H4 (cell line): Measurements from ENCODE around the gene PHF13. TPM values are rescaled to one million over a fixed set of nuclear protein-coding genes. Genes with fewer than 3 reads are reported as not detected.

Experiments
- DNase-seq: peaks from one replicate; pipeline ENCODE4 v3.0.0-alpha.2; 2015; ENCODE audit warnings: low spot score
- total RNA-seq: library from RNA; depleted of rRNA; stranded (reverse); fragments of >200 nt; shearing (Covaris generic); gene quantifications from 2 replicates; pipeline ENCODE4 v1.2.3, GENCODE V29; 2014

Gene PHF13
- total RNA-seq, 1 experiment from 2014 or later: 7.8 TPM

DNA sequence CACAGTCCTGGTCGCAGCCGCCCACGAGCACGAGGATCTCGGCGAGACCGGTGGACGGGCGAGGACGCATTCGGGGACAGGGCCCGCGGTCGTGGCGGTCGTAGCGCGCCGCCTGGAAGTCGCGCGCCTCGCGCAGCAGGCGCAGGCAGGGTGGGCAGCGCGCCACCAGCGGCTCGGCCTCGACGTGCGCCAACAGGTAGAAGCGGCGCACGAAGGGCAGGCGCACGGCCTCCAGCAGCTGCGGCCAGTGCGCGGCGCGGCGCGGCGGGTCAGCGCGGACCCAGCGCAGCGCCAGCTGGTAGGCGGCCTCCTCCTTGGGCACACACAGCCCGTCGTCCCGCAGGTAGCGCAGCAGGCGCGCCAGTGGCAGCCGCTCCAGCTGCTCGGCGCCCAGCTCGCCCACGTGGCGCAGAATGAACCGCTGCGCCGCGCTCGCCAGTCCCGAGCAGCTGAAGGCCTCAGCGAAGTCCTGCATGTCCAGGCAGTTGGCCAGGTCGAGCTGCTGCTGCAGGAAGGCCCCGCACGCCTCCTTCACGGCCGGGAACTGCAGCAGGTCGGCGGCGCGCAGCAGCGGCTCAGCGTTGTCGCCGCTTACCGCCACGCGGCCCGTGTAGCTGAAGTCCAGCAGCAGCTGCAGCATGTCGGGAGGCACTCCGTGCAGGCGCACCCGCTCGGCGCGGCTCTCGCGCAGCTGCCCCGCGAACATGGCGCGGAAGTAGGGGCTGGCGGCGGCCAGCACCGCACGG lies 11.4 kb upstream of the PHF13 start:
- DNase-seq: no peak

DNA sequence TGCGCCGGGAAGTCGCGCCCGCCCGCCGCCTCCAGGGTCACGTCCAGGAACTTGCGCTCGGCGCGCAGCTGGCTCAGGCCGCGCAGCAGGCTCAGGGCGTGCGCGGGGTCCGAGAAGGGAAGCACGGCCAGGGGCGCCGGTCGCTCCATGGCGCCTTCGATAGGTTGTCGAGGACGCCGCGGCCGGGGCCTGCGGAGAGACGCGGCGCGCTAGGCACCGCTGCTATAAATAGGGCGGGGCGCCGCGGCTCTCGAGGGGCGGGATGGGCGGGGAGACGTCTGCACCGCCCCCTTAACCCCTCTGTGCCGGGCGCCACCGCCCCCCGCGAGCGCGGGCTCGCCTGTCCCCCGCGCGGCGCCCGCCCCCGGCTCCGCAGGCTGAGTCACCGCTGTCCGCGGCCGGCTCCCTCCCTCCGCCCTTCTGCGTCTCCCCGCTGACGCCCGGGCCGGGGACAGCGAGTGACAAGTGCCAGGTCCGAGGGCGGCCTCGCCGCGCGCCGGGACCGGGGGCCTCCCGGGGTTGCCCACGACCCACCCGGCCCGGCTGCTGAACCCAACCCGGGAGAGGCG lies 10.8 kb upstream of the PHF13 start, which contains the start of gene KLHL21:
TSS of gene KLHL21 (minus strand) at position 201 of the 569 bp plus-strand sequence. CDS start at position 149, 52 bp downstream.
- peak; percentile 59 for DNase-seq

DNA sequence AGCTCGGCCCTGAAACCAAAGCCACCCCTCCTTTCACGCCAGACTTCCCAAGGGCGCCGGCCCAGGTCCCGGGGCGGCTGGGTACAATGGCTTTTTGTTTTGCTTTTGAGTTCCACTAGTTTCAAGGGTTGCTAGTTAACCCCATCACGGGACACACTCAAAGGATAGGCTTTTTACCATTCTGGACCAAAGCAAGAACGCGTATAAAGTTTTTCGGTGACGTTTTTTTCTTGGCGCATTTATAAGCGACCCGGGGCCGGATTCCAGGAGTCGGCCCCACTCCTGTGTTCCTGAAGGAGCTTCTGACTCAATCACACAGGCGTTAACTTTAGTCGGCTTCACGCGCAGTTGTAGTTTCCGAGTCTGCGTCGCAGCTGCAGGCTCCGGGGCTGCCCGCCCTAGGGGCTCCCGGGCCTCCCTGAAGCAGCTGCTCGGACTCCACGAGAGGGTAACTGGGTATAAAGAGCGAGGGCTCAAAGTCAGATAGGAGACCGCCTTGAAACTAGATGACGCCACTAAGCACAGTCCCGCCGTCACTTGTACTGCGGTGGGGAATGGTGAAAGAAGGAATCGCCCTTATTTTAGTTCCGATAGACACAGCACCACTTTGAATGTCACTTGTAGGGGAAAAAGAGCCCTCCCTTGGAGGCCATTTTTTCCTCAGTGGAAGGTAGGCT lies 10.2 kb upstream of the PHF13 start:
- DNase-seq: no peak

DNA sequence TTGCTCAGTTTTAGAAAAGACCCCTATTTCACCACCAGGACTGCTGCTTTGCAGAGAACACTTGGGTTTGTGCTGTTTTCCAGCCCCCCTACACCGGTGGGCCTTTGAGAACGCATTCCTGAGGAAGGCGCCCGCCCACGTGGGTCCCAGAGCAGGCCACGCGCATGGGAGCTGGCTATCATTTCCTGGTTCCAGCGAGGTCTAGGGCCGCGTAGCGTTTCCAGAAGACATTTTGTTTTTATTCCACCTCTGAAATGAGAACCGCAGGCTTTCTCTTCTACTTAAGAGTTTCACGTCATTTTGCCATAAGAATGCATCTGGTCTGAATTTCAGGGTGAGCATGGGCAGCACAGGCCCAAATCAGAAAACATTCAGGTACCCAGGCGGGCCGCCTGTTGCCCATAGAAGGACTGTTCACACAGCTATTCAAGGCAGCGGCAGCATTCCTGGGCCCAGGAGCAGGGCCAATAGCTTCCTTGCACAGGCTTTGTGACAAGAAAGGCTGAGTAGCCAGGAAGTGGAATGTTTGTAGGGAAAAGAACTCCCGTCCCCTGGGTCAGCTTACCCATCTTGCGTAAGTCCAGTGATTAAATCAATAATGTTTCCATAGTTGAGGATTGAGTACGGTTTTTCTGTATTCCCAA lies 9.5 kb upstream of the PHF13 start:
- no peak for DNase-seq

DNA sequence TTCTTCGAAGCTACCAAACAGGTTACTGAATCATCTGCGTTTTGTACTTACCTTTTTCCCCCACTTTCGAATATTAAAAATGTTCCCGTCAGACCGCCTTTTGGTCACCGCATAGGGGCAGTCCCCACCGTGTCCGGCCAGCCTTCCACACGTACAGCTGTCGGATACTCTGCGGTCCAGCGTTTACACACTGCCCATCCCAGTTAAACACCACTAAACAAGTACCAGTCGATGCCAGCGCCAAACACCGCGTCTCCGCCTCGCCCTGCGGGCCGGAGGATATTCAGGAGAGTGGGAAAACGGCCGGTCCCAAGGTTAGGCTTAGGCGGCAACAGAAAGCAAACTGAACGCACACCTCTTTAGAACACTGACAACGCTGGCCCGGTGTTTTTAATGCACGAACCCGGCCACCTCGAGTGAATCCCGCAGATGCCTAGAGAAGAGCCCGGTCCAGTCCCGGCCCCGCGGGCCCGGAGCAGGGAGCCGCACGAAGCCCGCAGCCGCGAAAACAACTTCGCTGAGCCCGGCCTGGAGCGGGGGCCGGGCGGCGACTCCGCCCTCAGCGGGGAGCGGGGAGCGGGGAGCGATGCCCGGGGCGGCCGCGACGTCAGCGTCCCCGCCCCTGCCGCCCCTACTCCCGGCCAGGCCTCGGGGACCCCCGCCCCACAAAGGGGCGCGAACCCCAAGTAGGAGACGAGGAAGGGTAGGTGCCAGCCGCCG lies 730 bp upstream of the PHF13 start:
- no peak for DNase-seq

DNA sequence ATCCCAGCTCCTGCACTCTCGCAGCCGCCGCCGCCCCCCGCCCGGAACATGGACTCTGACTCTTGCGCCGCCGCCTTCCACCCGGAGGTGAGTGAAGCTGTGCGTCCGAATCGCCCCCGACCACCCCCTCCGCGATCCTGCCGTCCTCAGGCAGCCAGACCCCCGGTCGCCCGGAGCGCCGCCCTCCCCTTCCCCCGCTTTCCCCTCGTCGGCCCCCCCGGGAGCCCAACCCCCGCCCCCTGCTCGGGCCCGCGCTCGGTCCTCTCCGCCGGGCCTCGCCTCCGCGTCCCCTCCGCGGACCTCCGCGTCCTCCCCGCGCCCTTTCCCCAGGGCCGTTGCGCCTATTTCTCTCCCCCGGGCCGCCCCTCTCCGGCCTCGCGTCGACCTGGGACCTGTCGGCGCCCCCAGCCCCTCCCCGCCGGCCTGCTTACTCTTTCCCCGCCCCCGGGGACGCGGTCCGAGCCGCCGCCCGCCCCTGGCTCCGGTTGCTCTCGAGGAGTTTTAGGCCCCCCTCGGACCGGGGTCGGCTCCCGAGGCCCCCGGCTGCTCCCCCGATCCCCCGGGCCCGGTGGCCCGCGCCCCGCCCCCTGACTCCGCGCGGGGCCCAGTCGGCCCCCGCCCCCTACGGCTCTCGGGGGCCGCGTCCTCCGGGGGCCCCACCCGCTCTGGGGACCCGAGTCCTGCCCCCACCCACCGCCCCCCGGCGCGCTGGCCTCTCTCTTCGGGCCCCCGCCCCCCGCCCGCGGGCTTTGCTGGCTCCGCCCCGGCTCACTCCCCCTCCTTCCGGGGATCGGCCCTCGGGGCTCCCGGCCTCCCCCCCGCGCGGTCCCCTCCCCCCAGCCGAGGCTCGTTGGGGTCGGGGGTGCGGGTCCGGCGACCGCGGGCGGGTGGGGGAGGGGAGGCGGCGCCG lies 743 bp downstream of the PHF13 start:
- no peak for DNase-seq

DNA sequence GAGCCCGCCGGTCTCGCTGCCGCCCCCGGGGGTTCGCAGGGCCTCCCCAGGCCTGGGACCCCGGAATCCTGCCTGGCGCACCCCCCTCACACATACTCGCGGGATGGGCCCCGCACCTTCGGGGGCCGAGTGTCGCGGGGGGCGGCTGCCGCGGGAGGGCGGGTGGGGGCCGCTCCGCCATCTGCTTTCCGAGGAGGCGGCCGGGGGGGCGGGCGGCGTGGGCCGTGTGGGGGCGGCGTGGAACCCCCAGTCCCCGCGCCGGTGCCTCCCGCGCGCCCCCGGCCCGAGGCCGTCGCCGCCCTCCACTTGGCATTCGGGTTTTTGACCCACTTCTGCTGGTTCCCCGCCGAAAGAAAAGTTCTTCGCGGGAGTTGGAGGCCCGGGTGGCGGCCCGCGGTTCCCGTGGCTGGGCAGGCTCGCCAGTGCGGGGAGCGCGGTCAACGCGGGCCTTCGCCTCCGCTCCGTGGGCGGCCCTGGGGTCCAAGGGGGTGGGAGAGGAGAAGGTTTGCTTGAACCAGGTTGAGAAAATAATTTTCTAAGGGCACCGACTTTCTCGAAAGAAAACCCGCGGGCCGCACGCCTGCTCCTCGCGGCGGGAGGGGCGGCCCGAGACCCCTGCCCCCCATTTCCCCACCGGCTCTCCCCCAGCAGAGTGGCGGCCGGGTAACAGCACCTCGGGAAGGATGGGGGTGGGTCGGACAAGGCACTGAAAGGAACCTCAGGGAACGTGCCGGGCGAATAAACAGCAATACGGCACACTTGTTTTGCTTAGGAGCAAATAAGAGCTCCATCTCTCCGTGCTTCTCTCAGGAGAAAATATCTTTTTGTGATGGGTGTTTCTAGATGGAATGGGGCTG lies 1.6 kb downstream of the PHF13 start:
- DNase-seq: no peak

DNA sequence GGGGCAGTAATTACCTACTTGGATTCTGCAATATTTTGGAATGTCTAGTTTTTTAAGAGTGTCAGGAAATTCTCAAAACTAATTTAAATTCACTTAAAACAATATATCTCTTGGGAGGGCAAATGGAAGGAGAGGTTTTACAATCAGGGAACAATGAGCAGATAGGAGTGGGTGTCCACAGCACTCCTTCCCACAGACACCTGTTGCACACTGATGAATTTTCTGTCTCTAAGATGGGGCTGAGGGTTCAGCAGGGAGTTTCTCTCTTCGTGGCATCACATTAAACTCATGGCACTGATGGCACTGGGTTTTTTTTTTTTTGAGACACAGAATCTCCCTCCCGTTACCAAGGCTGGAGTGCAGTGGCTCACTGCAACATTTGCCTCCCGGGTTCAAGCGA lies 5.5 kb downstream of the PHF13 start:
- no peak for DNase-seq

DNA sequence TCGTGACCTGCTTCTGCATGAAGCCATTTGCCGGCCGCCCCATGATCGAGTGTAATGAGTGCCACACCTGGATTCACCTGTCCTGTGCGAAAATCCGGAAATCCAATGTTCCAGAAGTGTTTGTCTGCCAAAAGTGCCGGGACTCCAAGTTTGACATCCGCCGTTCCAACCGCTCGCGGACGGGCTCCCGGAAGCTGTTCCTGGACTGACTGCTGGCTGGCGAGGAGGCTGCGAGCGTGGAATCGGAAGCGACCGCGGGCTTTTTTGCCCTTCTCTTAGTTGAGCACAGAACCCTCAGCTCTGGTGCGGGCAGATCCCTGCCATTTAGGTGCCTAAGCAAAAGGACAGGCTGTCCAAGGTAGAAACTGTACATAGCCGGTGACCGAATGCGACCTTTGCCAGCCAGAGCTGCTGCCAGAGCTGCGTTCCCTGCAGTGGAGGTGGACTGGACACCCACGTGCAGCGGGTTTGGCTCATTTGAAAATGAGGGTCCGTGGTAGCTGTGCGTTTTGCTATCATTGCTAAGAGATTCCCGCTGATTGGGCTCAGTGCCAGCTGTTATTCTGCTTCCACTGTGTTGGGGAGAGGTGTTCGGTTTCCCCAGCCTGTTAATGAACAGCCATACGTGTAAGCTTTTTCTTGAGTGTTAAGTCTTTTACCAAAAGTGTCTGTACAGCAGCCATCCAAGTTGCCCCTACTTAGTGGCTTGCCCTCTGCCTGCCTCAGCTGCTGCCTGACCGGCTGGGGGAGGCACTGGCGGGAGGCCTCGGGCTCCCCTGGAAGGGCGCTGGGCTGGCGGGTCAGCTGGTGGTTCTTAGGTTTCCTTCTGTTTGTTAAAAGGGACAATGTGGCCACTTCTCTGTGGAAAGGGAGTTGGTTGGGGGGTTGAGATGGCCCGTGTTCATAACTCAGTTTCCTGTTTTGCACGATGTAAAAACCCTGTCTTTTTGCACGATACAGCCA lies 8.2 kb downstream of the PHF13 start:
- DNase-seq: no peak

DNA sequence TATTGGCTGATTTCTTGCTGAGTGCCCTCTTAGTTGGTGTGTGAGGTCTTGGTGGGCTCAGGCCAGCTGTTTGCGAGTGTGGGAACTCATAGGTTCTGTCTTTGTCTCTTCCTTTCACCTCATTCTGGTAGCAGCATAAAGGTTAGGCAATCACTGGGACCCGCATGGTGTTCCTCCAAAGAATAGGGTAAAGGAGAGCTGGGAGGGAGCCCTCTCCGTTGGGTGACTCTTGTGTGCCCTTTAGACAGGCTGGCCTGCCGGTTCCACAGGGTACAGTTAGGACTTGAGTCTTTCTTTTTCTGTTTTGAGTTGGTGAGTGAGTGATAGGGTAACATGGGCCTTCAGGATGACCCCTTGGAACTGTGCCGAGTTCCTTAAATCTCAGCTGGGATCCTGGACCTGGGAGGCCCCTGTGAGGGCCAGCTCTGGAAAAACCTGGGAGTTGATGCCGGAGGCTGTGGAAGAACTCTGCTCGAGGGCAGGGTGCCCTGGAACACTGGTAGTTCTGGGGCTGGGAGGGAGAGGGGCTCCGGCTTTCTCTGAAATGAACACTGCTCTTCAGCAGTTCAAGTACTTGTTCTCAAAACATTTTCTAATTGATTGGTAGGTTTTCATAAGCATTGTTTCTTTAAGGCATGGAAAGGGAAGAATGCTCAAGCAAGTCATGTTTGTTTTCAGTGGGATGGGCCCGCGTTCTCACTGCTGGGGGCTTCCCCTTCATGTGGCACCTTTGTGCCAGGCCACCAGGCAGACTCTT lies 9.0 kb downstream of the PHF13 start:
- DNase-seq: no peak

DNA sequence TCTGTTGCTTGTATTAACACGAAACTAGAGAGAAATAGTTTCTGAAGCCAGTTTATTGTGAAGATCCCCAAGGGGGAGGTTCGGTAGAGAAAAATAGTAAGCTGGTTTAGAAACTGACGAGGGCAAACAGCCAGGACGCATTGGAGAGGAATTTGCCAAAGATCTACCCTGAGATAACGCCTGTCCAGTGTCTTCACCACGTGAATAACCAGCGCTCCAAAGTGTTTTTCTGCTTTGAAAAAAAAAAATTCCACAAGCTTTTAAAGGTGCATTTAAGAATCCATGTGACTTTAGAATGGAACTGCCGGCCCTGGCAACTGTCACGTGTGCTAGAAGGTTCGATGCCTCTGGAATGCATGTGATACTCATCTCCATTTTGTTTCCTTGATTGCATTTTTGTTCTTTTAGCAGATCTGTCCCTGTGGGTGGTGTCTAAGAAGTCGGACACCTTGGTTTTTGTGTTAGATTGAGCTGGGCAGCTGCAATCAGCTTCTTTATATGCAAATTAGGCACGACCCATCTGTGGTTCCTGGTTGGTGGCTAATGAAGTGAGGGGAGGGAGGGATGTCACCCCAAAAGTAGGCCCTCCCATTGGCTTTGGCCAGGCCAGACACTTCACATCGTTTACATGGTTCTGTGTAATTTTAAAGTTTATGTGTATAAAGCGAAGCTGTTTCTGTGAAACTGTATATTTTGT lies 9.9 kb downstream of the PHF13 start:
- no peak for DNase-seq

DNA sequence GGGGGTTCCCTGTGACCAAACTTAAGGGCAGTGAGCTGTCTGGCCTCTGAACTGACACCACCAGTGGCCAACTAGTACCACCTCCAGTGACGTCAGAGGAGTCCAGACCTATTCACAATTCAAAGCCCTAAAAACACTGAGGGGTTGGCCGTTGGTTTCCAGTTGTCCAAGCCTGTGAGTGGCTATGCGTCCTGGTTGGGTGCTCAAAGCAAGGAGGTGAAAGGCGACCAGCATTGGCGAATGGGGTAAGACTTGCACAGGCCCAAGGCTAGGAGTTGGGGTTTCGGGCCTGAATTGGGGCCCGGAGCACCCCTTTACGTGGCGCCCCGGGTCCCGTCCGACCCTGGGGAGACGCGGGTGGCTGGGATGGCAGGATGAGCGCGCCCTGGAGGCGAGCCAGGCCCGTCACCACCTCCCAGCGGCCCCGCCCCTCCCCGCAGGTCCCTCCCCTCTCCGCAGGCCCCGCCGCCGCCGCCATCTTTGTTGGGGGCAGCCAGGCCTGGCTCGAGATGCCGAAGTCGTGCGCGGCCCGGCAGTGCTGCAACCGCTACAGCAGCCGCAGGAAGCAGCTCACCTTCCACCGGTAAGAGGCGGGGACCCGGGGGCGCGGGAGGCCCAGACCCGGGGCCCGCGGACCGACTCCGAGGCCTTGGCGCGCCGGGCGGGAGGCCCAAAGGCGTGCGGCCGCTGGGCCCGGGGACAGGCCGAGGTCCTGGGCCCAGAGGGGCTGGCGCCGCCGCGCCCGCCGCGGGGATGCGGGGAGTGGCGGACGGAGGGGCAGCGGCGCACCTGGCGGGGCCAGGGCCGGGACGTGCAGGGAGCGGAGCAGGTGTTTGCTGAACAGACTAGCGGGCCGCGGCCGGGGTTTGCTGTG lies 11.4 kb downstream of the PHF13 start, which contains the start of gene THAP3:
TSS of gene THAP3 (plus strand) at position 159 of the 874 bp plus-strand sequence. CDS start at position 510, 351 bp downstream.
- DNase-seq: peak; percentile 27

DNA sequence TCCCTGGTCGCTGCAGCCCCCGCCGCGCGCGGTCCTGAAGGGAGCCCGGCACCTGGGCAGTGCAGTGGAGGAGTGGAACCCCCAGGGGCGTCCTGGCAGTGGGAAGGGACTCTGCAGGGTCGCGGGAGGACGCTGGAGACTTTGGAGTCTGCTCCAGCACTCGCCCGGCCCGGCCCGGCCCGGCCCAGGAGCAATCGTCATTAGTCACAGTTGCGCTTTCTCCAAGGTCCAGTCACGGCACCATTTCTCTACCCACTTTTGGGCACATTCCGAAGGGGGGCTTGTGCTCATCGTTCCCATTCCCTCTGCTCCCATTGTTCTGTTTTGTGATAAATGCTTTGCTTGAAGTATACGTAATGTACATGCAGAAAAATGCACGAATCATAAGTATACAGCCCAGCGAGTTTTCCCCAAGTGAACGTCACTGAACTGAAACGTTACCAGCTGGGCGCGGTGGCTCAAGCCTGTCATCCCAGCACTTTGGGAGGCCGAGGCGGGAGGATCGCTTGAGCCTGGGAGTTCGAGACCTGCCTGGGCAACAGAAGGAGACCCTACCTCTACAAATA lies 12.1 kb downstream of the PHF13 start:
- no peak for DNase-seq

DNA sequence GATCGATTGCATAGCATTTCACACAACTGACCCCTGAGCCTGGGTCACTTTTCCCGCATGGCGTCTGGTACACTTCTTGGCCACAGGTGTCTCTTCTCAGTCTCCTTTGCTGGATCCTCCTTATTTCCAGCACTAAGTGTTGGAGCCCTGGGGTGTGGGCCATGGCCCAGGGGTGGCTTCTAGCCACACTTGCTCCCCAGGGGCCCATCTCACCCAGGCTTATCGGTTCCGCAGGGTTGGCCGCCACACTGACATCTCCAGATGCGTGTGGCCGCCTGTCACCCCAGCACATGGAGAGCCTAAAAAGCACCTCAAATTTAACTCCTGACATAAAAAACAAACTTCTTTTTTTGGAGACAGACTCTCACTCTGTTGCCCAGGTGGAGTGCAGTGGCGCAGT lies 13.5 kb downstream of the PHF13 start:
- no peak for DNase-seq

DNA sequence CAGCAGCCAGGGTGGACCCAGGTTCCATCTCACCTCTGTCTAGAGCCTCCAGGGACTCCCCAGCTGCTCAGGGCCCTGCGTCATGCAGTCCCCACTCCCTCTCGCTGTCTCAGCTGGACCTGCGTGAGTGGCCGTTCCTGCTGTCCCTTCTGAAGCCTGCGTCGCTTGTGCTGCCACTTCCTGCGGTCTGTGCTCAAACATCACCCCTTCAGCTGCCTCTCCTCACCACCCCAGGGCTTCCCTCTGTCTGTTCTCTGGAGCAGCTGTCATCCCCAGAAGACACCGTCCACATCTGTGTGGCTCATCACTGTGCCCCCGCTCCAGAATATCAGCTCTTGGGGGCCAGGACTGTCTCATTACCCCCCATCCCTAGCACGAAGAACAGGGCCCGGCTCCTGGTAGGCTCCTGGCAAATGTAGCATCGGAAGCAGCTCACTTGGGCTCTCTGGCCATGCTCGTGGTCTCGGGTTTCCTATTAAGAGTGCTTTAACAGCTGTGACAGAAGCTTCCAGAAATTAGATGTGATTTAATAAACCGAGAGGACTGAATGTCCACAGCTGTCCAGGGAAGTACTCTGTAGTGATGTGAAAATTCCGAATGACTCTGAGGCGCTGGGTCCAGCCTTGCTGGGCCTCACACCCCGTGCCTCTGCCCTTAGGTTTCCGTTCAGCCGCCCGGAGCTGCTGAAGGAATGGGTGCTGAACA lies 14.5 kb downstream of the PHF13 start:
- DNase-seq: no peak
